ENCODE measurements around the gene ATP8B4.

DNA sequence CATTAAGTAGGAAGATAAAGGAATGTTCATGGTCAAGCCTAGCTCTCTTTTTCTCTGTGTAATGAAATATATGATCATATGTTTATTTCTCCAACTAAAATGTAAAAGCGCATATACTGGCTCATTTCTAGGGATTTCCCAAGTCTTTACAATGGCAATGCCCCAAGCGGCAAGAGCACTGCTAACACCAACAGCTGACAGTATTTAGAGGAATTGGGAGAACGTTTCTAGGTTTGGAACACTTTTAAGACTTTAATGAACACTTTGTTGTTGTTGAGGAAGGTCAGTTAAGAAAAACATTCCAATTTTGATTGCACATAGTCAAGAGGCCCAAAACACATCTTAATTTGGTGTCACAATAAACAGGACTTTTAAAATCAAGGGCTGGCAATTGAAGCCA is 132.7 kb downstream of the ATP8B4 start:
- TF ChIP-seq, protein P1, sequence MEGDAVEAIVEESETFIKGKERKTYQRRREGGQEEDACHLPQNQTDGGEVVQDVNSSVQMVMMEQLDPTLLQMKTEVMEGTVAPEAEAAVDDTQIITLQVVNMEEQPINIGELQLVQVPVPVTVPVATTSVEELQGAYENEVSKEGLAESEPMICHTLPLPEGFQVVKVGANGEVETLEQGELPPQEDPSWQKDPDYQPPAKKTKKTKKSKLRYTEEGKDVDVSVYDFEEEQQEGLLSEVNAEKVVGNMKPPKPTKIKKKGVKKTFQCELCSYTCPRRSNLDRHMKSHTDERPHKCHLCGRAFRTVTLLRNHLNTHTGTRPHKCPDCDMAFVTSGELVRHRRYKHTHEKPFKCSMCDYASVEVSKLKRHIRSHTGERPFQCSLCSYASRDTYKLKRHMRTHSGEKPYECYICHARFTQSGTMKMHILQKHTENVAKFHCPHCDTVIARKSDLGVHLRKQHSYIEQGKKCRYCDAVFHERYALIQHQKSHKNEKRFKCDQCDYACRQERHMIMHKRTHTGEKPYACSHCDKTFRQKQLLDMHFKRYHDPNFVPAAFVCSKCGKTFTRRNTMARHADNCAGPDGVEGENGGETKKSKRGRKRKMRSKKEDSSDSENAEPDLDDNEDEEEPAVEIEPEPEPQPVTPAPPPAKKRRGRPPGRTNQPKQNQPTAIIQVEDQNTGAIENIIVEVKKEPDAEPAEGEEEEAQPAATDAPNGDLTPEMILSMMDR (IDR thresholded peaks at IDR 0.05): no peak
- TF ChIP-seq POLR2A (IDR thresholded peaks at IDR 0.05): no peak
